ENCODE results near the gene EIF3I. TPM values are rescaled to one million over a fixed set of nuclear protein-coding genes. Genes with fewer than 3 reads are reported as not detected.
A peak's percentile ranks its signal among the peaks of the same experiment; 100 is the strongest.
"Not testable (repeated sequence)": the region's sequence is repeated elsewhere in the genome, so short reads cannot be mapped to it uniquely, and the experiment has no call there.

EIF3I gene
- total RNA-seq, 1 donor from 2014 or later, result 160 TPM

DNA sequence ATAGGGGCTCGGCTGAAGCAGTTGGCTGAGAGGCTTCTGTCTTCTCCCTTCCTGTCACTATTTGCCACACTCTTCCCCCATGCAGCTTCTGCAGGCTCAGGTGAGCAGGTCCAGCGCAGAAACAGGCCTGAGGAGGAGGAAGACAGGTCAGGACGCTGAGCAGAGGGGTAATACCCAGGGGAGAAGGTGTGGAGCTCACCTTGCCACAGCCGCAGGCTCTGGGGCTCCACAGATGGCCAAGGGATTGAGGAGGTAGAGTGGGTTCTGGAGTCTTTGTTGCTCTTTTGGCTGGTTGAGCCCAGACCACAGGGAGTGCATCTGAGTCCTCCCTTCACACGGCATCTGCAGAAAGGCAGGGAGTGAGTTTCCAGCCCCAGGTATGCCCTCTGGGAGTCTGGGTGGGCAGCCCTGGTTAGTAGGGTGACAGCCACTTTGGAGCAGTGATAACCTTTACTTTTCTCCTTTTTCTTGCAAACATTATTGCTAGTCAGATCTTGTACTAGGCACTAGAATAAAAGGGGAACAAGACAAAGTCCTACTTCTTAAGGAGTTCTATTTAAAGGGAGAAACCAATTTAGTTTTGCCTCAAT, 9.7 kb downstream of the EIF3I start:
- DNase-seq (ENCODE audit: low spot score), result no peak

DNA sequence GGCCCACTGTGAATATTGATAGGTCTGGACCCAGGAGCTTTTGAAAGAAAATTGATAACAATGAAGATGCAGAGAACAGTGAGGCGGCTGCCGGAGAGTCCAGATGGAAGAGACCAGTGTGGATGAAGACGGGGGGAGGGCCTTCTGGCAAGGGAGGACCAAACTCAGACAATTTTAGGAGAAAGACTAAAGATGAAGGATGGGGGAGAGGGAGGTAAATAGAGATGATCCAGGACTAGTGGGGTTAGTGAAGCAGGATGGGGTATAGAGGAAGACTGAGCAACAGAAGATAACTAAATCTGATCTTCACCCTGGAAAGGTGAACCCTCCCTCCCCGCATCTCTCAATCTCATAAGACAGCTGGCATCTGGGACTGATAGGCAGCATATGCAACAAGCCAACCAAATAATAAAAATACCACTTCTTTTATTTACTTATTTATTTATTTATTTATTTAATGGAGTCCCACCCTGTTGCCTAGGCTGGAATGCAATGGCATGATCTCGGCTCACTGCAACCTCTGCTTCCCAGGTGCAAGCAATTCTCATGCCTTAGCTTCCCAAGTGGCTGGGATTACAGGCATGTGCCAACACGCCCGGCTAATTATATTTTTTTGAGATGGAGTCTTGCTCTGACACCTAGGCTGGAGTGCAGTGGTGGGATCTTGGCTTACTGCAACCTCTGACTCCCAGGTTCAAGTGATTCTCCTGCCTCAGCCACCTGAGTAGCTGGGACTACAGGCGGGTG, 10.5 kb downstream of the EIF3I start:
- no peak for DNase-seq (ENCODE audit: low spot score)

DNA sequence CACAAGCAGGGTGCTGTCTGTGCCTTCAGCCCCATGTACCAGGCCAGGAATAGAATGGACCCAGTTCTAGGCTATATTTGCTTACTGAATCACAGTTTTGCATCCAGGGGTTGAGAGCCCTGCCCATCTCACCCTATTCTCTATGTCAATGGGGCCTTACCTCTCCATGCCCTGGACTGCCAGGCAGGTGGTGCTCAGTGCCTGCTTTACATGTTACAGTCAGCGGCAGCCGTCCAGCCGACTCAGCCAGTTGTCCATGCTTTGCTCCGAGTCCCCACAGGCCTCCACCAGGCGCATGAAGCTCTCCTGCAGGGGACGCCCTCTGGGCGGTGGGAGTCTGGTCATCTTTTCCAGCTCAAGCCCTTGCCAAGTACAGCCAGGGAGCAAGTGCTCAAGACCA, 12.6 kb downstream of the EIF3I start:
- DNase-seq (ENCODE audit: low spot score), result no peak

GRCh38 chr1:32239337-32239736, 17.1 kb downstream of the EIF3I start:
- DNase-seq (ENCODE audit: low spot score), result no peak

- no peak for DNase-seq (ENCODE audit: low spot score)
Observed at GRCh38 chr1:32239790-32240139, 17.6 kb downstream of the EIF3I start.

- peak; percentile 93 for DNase-seq (ENCODE audit: low spot score)
Observed at GRCh38 chr1:32240140-32240951, 18.1 kb downstream of the EIF3I start.

- DNase-seq (ENCODE audit: low spot score), result peak; percentile 92
Observed at GRCh38 chr1:32241001-32241763, 19.0 kb downstream of the EIF3I start.

DNA sequence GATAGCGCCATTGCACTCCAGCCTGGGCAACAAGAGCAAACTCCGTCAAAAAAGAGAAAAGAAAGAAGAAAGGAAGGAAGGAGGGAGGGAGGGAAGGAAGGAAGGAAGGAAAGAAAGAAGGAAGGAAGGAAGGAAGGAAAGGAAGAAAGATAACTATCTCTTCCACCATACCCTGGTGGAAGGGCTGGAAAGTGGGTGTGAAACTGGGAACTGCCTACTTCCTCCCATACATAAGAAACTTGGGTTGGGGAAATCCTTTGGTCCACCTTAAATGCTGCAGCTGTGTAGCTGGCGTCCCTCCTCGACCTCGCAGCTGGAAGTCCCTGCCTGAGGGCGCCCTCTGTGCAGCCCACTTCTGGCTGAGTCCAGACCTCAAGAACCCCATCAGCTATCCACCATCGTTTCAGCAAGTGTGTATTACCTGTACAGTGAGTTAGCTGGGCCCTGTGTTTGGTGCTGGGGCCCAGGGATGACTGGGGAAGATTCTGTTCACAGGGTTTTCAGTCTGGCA, 20.2 kb downstream of the EIF3I start:
- no peak for DNase-seq (ENCODE audit: low spot score)

DNA sequence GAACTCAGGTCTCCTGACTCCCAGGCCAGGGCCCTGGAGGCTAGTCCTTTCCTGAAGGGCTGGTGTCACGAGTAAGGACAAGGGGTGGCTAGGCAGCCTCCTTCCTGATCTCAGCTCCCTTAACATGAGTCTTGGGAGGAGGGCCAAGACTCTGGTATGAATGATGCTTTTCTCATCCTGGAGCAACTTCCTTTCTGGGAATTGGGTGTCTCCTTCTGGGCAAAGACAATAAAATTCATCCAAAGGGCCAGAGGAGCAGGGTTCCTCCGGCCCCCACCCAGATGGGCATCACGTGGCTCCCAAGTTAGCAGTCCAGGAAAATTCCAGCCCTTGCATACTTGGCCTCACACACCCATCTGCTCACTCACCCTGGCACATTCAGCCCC, 24.7 kb downstream of the EIF3I start, which contains the start of gene FAM167B:
Gene FAM167B, plus strand, starts transcription at position 335 of the 386 bp plus-strand sequence. CDS start 200 bp downstream, outside the sequence.
- no peak for DNase-seq (ENCODE audit: low spot score)

- DNase-seq (ENCODE audit: low spot score), result no peak
Observed at GRCh38 chr1:32247452-32247851, 25.2 kb downstream of the EIF3I start.

DNA sequence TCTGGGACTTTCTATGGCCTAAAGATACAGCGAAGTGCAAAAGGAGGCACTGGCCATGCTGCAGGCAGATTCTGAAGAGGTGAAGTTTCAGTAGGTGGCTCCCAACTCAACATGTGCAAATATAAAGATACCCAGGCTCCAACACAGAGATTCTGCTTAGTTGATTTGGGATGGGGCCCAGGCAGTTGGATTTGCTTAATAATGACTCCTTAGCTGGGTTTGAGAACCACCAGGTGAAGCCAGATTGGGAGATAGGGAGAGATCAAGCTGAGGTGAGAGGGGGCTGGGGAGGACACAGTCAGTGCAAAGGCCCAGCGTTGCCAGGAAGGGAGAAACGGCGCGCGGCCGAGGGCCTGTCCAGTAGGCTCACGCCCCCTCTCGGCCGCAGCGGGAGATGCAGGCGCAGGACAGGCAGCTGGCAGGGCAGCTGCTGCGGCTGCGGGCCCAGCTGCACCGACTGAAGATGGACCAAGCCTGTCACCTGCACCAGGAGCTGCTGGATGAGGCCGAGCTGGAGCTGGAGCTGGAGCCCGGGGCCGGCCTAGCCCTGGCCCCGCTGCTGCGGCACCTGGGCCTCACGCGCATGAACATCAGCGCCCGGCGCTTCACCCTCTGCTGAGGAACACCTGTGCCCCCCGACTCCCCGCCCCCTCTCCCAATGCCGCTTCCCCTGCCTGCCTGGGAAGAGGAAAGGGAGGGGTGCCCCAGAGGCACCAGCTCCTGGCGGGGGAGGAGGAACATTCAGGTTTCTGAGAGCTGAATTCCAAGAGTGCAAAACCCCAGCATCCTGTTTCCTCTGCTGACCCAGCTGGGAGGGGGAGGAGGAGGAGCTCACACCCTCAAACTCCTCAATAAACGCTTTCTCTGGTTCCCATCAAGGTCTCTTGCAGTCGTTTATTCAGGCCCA, 26.0 kb downstream of the EIF3I start:
- peak; percentile 94 for DNase-seq (ENCODE audit: low spot score)

- no peak for DNase-seq (ENCODE audit: low spot score)
Observed at GRCh38 chr1:32249831-32250525, 27.8 kb downstream of the EIF3I start.

GRCh38 chr1:32250893-32251716, 28.9 kb downstream of the EIF3I start, which contains the start of gene LCK:
Gene LCK, plus strand, starts transcription at chr1:32251265. Its CDS starts 23,065 bp downstream, at chr1:32274330.
- no peak for DNase-seq (ENCODE audit: low spot score)

DNA sequence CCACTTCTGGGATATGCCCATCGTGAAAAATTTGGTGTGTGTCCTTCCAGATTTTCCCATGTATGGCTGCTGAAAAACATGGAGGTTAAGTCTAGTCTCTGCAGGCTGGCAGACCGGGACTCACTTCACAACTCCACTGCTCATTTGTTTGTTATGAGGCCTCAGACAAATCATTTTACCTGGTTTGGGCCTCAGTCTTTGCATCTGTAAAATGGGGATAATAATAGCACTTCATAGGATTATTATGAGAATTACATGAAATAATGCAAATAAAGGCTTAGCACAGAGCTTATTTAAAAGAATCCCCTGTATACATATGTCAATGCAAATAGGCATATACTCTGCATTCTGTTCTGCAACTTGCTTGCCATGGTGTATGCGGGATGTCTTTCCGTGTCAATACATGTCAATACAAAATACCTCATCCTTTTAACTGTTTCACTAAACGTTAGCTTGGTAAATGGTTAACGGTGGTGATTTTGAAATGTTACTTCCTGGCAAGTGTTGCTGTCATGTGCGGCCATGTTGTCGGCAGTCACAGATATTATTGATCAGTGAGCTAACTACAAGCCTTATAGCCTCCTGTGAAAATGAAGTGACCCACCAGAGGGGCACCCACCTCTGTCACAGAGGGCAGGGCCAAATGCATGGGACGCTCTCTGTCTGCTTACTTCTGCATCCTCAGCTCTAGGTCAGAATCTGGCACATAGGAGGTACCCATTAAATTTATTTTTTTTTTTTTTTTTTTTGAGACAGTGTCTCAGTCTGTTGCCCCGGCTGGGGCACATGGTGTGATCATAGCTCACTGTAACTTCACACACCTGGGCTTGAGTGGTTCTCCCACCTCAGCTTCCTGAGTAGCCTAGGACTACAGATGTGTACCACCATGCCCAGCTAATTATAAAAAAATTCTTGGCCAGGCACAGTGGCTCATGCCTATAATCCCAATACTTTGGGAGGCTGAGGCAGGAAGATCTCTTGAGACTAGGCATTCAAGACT, 33.2 kb downstream of the EIF3I start:
- DNase-seq (ENCODE audit: low spot score), result no peak

DNA sequence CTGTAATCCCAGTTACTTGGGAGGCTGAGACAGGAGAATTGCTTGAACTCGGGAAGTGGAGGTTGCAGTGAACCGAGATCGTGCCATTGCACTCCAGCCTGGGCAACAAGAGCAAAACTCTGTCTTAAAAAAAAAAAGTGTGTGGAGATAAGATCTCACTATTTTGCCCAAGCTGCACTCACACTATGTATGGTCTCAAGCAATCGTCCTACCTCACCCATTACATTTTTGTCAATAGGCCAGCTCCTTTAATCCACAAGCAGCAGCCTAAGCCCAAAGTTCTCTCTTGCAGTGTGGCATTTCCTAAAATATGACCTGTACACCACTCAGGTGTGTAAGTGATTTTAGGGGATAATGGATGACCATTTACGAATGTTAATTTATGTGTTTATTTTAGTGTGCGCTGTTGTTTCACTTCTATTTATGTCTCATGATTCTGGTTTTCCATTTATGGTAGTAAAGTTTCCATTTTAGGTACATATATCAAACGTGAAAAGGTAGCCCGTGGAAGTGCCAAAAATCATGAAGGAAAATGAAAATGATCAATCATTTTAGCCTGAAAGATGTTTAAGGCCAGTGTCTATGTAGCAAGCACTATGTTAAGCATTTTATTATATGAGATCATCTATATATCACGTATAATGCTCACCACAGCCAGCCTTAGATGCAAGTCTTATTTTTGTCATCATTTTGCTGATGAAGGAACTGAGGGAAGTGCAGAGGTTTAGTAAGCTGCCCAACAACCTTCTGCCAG, 34.4 kb downstream of the EIF3I start:
- DNase-seq (ENCODE audit: low spot score), result no peak

DNA sequence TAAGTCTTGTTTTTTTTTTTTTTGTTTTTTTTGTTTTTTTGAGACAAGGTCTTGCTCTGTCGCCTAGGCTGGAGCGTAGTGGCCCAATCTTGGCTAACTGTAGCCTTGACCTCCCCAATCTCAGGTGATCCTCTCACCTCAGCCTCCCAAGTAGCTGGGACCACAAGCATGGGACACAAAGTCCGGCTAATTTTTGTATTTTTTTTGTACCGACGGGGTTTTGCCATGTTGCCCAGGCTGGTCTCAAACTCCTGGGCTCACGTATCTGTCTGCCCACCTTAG, 35.0 kb downstream of the EIF3I start:
- no peak for DNase-seq (ENCODE audit: low spot score)

DNA sequence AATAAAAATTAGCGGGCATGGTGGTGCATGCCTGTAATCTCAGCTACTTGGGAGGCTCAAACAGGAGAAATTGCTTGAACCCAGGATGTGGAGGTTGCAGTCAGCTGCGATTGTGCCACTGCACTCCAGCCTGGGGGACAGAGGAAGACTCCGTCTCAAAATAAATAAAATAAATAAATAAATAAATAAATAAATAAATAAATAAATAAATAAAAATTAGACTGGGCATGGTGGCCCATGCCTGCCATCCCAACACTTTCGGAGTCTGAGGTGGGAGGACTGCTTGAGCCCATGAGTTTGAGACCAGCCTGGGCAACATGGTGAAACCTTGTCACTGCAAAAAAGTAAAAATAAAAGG, 41.0 kb downstream of the EIF3I start:
- not testable (repeated sequence) for DNase-seq (ENCODE audit: low spot score)

Data from mesenteric fat pad (tissue), 1 donor.